GM23338 (cell line): ENCODE data around the gene CDK18. TPM values are rescaled to one million over a fixed set of nuclear protein-coding genes. Genes with fewer than 3 reads are reported as not detected.

ENCODE experiments used
- ATAC-seq: fragments of 200-7000 bp; cut with Tn5 transposase; 3 replicates; pipeline ENCODE4 v1.9.1; 2020
- DNase-seq: peaks from one replicate; pipeline ENCODE4 v3.0.0-alpha.2; 2015; ENCODE audit warnings: low spot score
- H2AFZ ChIP-seq: fragments of 200-600 bp; sonication (generic); 2 replicates; pipeline ENCODE4 v1.8.0; 2016; ENCODE audit warnings: antibody characterized with exemption, mild to moderate bottlenecking, moderate library complexity
- H3F3A ChIP-seq: fragments of 200-600 bp; sonication (generic); replicated peaks from 2 replicates; pipeline ENCODE4 v1.8.0; 2017; ENCODE audit warnings: antibody characterized with exemption, mixed run types, low read depth
- H3K27ac ChIP-seq: fragments of 200-600 bp; sonication (generic); 2 replicates; pipeline ENCODE4 v1.6.1; 2016; ENCODE audit warnings: low read depth
- H3K27me3 ChIP-seq: fragments of 200-600 bp; sonication (generic); 2 replicates; pipeline ENCODE4 v1.8.0; 2016; ENCODE audit warnings: mild to moderate bottlenecking, mixed run types, moderate library complexity; ENCODE audit not compliant: insufficient read depth
- H3K36me3 ChIP-seq: fragments of 200-600 bp; sonication (generic); 2 replicates; pipeline ENCODE4 v1.8.0; 2016; ENCODE audit warnings: mild to moderate bottlenecking; ENCODE audit not compliant: insufficient read depth
- H3K4me1 ChIP-seq: fragments of 200-600 bp; sonication (generic); 2 replicates; pipeline ENCODE4 v1.8.0; 2016; ENCODE audit warnings: mild to moderate bottlenecking, moderate library complexity; ENCODE audit not compliant: insufficient read depth
- H3K4me2 ChIP-seq: fragments of 200-600 bp; sonication (generic); 2 replicates; pipeline ENCODE4 v1.7.1; 2017; ENCODE audit warnings: mixed run types
- H3K4me3 ChIP-seq: fragments of 200-600 bp; sonication (generic); 2 replicates; pipeline ENCODE4 v1.6.1; 2016; ENCODE audit warnings: mixed run types
- H3K79me2 ChIP-seq: fragments of 200-600 bp; sonication (generic); replicated peaks from 2 replicates; pipeline ENCODE4 v1.8.0; 2017; ENCODE audit warnings: mild to moderate bottlenecking; ENCODE audit not compliant: insufficient read depth
- H3K9me2 ChIP-seq: fragments of 200-600 bp; sonication (generic); 2 replicates; pipeline ENCODE4 v1.8.0; 2017; ENCODE audit not compliant: insufficient read depth
- H4K20me1 ChIP-seq: fragments of 200-600 bp; sonication (generic); replicated peaks from 2 replicates; pipeline ENCODE4 v1.8.0; 2017; ENCODE audit warnings: mild to moderate bottlenecking; ENCODE audit not compliant: insufficient read depth
- H3K27ac Mint-ChIP-seq: 2 replicates; pipeline ENCODE4 v1.8.0; 2020; ENCODE audit warnings: inconsistent platforms, mild to moderate bottlenecking, moderate library complexity, mixed read lengths
- H3K27me3 Mint-ChIP-seq: 3 replicates; pipeline ENCODE4 v1.8.0; 2022; ENCODE audit warnings: low read depth, mild to moderate bottlenecking, moderate library complexity, mixed read lengths, inconsistent platforms; ENCODE audit not compliant: insufficient read depth, poor library complexity
- H3K36me3 Mint-ChIP-seq: 3 replicates; pipeline ENCODE4 v1.8.0; 2021; ENCODE audit warnings: low read depth, mild to moderate bottlenecking, inconsistent platforms, moderate library complexity, mixed read lengths
- H3K4me1 Mint-ChIP-seq: 3 replicates; pipeline ENCODE4 v1.8.0; 2020; ENCODE audit warnings: mild to moderate bottlenecking, inconsistent platforms, mixed read lengths
- H3K4me3 Mint-ChIP-seq: 3 replicates; pipeline ENCODE4 v1.8.0; 2021; ENCODE audit warnings: moderate library complexity, mild to moderate bottlenecking, inconsistent platforms, mixed read lengths
- H3K9me3 Mint-ChIP-seq: 3 replicates; pipeline ENCODE4 v1.8.0; 2020; ENCODE audit warnings: moderate library complexity, mild to moderate bottlenecking, inconsistent platforms, mixed read lengths
- CREB1 ChIP-seq: fragments of 250-450 bp; sonication (Bioruptor Pico); IDR thresholded peaks from 2 replicates; pipeline ENCODE4 v1.5.0; 2020; ENCODE audit warnings: low read depth, mild to moderate bottlenecking, moderate library complexity
- EZH2 ChIP-seq: fragments of 200-600 bp; sonication (generic); IDR thresholded peaks from one replicate; pipeline ENCODE4 v1.8.0; 2017; ENCODE audit warnings: antibody characterized with exemption, mild to moderate bottlenecking, low read depth; ENCODE audit not compliant: unreplicated experiment
- EZH2phosphoT487 ChIP-seq: fragments of 200-600 bp; sonication (generic); IDR thresholded peaks from one replicate; pipeline ENCODE4 v1.8.1; 2018; ENCODE audit warnings: antibody characterized with exemption; ENCODE audit not compliant: unreplicated experiment
- JUNB ChIP-seq: IDR thresholded peaks from one replicate; pipeline ENCODE4 v1.6.1; 2016; ENCODE audit warnings: antibody characterized with exemption; ENCODE audit not compliant: unreplicated experiment
- NANOG ChIP-seq: IDR thresholded peaks from 2 replicates; pipeline ENCODE4 v1.6.1; 2016; ENCODE audit warnings: antibody characterized with exemption, borderline replicate concordance
- POLR2AphosphoS5 ChIP-seq: IDR thresholded peaks from 2 replicates; pipeline ENCODE4 v1.6.1; 2016; ENCODE audit warnings: antibody characterized with exemption, low read depth
- STAT1 ChIP-seq: IDR thresholded peaks from one replicate; pipeline ENCODE4 v1.6.1; 2016; ENCODE audit warnings: antibody characterized with exemption; ENCODE audit not compliant: unreplicated experiment
- ZNF114 ChIP-seq: fragments of 250-450 bp; sonication (Bioruptor Pico); IDR thresholded peaks from 2 replicates; pipeline ENCODE4 v1.5.0; 2020; ENCODE audit warnings: mild to moderate bottlenecking, moderate library complexity
- ZNF331 ChIP-seq: fragments of 250-450 bp; sonication (Bioruptor Pico); IDR thresholded peaks from 2 replicates; pipeline ENCODE4 v1.5.0; 2020; ENCODE audit warnings: low read depth, mild to moderate bottlenecking, moderate library complexity
- polyA plus RNA-seq: library from polyadenylated mRNA; unstranded; fragments of >200 nt; fragmentation: Nextera tagmentation; extraction: Ambion mirVana; gene quantifications from 2 replicates; pipeline ENCODE4 v1.2.1, GENCODE V29; 2016
- total RNA-seq: library from RNA; depleted of rRNA; stranded (reverse); fragments of >200 nt; shearing (Covaris generic); gene quantifications from 2 replicates; pipeline ENCODE4 v1.2.3, GENCODE V29; 2014
- TF ChIP-seq, protein P1 (sequence below), 2 experiments: fragments of 200-600 bp in 1 of 2; sonication (generic) in 1 of 2; conservative IDR thresholded peaks; 2 replicates each; pipeline versions ENCODE4 v1.5.1 to v1.6.1; 2016 to 2017; ENCODE audit warnings: antibody characterized with exemption in 2 of 2, low read depth in 2 of 2, mild to moderate bottlenecking in 2 of 2, moderate library complexity in 1 of 2
- TF ChIP-seq, protein P2 (sequence below): IDR thresholded peaks from one replicate; pipeline ENCODE4 v1.6.1; 2018; ENCODE audit warnings: antibody characterized with exemption; ENCODE audit not compliant: unreplicated experiment
- TF ChIP-seq, protein P3 (sequence below): IDR thresholded peaks from 2 replicates; pipeline ENCODE4 v1.6.1; 2016; ENCODE audit warnings: antibody characterized with exemption
- TF ChIP-seq, protein P4 (sequence below): fragments of 250-450 bp; sonication (Bioruptor Pico); IDR thresholded peaks from 2 replicates; pipeline ENCODE4 v1.5.0; 2020; ENCODE audit warnings: mild to moderate bottlenecking, moderate library complexity

The CDK18 gene
- total and polyA plus RNA-seq, 2 experiments from 2014 or later = 21.1 to 46.5 TPM

DNA sequence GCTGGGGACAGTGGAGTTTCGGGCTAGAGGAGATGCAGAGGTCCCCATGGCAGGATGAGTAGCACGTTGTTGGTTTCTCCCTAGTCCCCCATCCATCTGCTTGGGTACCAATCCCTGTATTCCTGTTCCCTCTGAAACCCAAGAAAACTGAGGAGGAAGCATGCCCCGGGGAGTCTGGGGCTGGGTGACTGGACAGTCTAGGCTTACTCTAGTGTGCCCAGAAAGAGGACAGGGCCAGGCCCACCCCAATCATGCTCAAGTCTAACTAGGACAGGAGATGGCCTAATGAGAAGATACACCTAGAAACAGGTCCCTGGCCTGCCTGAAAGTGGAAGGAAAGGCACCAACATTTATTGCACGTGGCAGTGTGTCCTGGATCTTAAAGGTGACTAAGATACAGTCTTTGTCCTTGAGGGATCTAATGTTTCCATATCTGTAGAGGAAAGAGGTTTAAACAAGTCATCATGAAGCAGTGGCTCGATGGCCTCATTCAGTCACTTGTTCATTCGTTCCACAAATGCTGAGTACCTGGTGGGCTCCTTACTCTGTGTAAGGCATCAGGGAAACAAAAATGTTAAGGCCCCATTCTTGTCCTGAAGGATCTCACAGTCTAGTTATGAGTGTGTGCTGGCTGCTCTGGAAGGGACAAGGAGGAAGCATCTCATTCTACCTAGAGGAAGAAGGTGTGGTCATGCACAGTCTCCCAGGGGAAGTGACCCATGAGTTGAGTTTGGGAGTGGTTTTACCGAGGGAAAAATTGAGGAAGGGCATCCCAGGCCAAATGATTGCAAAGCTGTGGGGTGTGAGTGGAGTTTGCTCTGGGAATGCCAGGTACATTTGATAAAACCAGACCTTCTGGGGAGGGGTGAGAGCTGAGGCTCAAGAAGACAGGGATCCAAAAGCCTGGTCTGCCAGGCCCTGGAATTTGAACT, 10.0 kb downstream of the CDK18 start:
- Histone ChIP-seq H3K4me1 (peaks cover 20% of the 10 kb centered on the region), H3K27ac (no peak overlapping the region), H3K79me2 (no peaks in the 10 kb centered on the region; the same call in 1 of the 2 replicates), H2AFZ (no peak overlapping the region), H3K27me3 (no peaks in the 10 kb centered on the region), H3F3A (no peaks in the 10 kb centered on the region), H3K36me3 (no peaks in the 10 kb centered on the region), H3K4me2 (no peak overlapping the region), H3K9me2 (0 out of 2 replicates have a peak, but pooled peaks cover 4% of the 10 kb centered on the region), H4K20me1 (peaks cover 14% of the 10 kb centered on the region), H3K4me3 (no peak overlapping the region)
- no peaks in the 10 kb centered on the region; the same call in 2 of the 3 replicates for H3K36me3 Mint-ChIP-seq
- no peak for DNase-seq
- no peak overlapping the region for H3K4me3 Mint-ChIP-seq
- TF ChIP-seq POLR2AphosphoS5 (no peak), ZNF114 (CRISPR knock-in tag) (no peak), CREB1 (CRISPR knock-in tag) (no peak), ZNF331 (no peak), STAT1 (no peak), EZH2 (no peak), EZH2phosphoT487 (no peak), NANOG (no peak), JUNB (no peak)
- TF ChIP-seq, protein P1, sequence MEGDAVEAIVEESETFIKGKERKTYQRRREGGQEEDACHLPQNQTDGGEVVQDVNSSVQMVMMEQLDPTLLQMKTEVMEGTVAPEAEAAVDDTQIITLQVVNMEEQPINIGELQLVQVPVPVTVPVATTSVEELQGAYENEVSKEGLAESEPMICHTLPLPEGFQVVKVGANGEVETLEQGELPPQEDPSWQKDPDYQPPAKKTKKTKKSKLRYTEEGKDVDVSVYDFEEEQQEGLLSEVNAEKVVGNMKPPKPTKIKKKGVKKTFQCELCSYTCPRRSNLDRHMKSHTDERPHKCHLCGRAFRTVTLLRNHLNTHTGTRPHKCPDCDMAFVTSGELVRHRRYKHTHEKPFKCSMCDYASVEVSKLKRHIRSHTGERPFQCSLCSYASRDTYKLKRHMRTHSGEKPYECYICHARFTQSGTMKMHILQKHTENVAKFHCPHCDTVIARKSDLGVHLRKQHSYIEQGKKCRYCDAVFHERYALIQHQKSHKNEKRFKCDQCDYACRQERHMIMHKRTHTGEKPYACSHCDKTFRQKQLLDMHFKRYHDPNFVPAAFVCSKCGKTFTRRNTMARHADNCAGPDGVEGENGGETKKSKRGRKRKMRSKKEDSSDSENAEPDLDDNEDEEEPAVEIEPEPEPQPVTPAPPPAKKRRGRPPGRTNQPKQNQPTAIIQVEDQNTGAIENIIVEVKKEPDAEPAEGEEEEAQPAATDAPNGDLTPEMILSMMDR (conservative IDR thresholded peaks at IDR 0.05; ENCODE audit: low read depth in 2 of 2) = no peak
- TF ChIP-seq, protein P2, sequence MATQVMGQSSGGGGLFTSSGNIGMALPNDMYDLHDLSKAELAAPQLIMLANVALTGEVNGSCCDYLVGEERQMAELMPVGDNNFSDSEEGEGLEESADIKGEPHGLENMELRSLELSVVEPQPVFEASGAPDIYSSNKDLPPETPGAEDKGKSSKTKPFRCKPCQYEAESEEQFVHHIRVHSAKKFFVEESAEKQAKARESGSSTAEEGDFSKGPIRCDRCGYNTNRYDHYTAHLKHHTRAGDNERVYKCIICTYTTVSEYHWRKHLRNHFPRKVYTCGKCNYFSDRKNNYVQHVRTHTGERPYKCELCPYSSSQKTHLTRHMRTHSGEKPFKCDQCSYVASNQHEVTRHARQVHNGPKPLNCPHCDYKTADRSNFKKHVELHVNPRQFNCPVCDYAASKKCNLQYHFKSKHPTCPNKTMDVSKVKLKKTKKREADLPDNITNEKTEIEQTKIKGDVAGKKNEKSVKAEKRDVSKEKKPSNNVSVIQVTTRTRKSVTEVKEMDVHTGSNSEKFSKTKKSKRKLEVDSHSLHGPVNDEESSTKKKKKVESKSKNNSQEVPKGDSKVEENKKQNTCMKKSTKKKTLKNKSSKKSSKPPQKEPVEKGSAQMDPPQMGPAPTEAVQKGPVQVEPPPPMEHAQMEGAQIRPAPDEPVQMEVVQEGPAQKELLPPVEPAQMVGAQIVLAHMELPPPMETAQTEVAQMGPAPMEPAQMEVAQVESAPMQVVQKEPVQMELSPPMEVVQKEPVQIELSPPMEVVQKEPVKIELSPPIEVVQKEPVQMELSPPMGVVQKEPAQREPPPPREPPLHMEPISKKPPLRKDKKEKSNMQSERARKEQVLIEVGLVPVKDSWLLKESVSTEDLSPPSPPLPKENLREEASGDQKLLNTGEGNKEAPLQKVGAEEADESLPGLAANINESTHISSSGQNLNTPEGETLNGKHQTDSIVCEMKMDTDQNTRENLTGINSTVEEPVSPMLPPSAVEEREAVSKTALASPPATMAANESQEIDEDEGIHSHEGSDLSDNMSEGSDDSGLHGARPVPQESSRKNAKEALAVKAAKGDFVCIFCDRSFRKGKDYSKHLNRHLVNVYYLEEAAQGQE = no peak
- TF ChIP-seq, protein P3, sequence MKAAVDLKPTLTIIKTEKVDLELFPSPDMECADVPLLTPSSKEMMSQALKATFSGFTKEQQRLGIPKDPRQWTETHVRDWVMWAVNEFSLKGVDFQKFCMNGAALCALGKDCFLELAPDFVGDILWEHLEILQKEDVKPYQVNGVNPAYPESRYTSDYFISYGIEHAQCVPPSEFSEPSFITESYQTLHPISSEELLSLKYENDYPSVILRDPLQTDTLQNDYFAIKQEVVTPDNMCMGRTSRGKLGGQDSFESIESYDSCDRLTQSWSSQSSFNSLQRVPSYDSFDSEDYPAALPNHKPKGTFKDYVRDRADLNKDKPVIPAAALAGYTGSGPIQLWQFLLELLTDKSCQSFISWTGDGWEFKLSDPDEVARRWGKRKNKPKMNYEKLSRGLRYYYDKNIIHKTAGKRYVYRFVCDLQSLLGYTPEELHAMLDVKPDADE = no peak
- TF ChIP-seq, protein P4, sequence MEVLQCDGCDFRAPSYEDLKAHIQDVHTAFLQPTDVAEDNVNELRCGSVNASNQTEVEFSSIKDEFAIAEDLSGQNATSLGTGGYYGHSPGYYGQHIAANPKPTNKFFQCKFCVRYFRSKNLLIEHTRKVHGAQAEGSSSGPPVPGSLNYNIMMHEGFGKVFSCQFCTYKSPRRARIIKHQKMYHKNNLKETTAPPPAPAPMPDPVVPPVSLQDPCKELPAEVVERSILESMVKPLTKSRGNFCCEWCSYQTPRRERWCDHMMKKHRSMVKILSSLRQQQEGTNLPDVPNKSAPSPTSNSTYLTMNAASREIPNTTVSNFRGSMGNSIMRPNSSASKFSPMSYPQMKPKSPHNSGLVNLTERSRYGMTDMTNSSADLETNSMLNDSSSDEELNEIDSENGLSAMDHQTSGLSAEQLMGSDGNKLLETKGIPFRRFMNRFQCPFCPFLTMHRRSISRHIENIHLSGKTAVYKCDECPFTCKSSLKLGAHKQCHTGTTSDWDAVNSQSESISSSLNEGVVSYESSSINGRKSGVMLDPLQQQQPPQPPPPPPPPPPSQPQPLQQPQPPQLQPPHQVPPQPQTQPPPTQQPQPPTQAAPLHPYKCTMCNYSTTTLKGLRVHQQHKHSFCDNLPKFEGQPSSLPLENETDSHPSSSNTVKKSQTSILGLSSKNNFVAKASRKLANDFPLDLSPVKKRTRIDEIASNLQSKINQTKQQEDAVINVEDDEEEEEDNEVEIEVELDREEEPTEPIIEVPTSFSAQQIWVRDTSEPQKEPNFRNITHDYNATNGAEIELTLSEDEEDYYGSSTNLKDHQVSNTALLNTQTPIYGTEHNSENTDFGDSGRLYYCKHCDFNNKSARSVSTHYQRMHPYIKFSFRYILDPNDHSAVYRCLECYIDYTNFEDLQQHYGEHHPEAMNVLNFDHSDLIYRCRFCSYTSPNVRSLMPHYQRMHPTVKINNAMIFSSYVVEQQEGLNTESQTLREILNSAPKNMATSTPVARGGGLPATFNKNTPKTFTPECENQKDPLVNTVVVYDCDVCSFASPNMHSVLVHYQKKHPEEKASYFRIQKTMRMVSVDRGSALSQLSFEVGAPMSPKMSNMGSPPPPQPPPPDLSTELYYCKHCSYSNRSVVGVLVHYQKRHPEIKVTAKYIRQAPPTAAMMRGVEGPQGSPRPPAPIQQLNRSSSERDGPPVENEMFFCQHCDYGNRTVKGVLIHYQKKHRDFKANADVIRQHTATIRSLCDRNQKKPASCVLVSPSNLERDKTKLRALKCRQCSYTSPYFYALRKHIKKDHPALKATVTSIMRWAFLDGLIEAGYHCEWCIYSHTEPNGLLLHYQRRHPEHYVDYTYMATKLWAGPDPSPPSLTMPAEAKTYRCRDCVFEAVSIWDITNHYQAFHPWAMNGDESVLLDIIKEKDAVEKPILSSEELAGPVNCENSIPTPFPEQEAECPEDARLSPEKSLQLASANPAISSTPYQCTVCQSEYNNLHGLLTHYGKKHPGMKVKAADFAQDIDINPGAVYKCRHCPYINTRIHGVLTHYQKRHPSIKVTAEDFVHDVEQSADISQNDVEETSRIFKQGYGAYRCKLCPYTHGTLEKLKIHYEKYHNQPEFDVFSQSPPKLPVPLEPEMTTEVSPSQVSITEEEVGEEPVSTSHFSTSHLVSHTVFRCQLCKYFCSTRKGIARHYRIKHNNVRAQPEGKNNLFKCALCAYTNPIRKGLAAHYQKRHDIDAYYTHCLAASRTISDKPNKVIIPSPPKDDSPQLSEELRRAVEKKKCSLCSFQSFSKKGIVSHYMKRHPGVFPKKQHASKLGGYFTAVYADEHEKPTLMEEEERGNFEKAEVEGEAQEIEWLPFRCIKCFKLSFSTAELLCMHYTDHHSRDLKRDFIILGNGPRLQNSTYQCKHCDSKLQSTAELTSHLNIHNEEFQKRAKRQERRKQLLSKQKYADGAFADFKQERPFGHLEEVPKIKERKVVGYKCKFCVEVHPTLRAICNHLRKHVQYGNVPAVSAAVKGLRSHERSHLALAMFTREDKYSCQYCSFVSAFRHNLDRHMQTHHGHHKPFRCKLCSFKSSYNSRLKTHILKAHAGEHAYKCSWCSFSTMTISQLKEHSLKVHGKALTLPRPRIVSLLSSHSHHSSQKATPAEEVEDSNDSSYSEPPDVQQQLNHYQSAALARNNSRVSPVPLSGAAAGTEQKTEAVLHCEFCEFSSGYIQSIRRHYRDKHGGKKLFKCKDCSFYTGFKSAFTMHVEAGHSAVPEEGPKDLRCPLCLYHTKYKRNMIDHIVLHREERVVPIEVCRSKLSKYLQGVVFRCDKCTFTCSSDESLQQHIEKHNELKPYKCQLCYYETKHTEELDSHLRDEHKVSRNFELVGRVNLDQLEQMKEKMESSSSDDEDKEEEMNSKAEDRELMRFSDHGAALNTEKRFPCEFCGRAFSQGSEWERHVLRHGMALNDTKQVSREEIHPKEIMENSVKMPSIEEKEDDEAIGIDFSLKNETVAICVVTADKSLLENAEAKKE (CRISPR knock-in tag) = no peak
- peaks cover 15% of the 10 kb centered on the region for H3K27me3 Mint-ChIP-seq
- H3K9me3 Mint-ChIP-seq = no peaks in the 10 kb centered on the region; the same call in 2 of the 3 replicates
- peaks cover 67% of the 10 kb centered on the region for H3K4me1 Mint-ChIP-seq
- H3K27ac Mint-ChIP-seq = no peak overlapping the region
- ATAC-seq = no peak
